ENCODE results near the gene MXRA7.
"Not testable (repeated sequence)": the region's sequence is repeated elsewhere in the genome, so short reads cannot be mapped to it uniquely, and the experiment has no call there.

Gene MXRA7

DNA sequence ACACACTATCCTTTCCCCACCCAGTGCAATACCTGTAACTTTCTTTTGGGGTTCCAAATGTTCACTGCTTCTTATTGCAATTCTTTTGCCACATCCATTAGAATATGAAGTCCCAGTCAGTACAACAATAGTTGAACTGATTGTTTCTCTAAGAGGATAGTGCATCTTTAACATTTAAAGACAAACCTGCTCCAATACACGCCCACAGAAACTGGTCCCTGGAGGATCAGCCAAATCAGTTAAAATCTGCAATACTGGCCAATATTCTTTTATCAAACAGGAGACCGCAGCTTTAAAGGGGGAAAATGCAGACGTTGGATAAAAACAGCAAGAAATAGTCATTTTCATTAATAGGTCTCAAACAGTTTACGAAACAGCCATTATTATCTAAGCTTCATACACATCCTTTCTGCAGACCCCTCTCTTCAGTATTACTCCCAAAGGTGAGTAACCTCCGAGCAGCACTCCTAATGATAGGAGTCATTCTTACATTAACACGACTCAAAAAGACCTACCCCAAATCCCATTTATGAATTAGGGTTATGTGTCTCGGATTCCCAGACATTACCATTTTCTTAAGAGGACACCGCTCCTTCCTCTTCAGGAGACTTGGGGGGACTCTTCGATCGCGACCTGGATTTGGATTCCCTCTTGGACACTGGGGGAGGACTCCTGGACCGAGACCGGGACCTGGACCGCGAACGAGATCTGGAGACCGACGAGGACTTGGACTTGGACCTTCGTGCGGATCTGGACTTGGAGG is 25.0 kb upstream of the MXRA7 start:
- no peak for DNase-seq

DNA sequence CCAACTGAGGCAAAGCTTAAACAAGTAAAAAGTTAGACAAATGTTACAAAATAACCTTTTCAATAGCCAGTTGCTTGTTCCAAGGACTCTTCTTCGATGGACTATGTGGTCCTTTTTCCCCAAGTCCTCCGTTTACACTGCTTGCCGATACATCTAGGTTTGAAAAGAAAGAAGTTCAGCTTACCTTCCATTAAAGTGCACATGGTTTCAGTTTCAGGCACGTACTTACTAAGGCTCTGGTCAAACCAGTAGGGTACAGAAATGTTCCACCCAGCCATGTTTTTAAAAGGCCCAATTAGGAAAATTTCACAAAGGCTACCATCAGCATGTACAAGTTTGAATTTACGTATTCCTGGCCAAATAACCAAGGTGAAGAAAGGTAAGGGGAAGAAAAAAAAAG is 24.2 kb upstream of the MXRA7 start:
- DNase-seq, result no peak

DNA sequence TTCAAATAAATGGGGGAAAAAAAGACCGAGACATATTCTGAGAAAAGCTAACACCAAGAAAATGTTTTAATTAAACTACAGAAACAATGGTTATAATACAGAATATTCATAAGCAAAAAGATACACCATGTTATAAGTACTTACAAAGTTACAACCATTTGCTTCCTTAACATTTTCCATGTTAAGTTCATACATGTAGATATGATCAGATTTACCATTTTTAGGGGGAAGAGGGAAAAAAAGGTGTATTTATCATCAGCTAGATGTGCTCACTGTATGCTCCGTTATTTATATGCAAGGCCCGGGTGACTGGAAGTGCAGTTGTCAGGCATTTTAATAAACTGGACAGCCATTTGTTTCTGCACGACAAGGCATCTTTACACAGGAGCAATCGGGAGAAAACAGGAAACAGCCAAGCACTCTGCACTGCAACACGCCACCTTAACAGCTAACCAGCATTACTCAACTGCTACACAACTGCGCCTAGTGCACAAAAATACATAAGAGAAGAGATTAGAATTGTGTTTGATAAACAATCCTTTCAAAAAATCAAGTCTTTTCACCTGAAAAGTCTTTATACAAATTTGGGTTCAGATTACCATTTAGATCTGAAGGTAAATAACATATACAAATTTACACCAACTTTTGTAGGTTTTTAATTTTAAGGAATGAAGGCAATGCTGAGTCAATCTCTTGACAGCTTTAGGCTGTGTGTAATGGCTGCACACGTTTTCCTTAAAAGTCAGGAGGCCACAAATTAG is 23.5 kb upstream of the MXRA7 start:
- no peak for DNase-seq

DNA sequence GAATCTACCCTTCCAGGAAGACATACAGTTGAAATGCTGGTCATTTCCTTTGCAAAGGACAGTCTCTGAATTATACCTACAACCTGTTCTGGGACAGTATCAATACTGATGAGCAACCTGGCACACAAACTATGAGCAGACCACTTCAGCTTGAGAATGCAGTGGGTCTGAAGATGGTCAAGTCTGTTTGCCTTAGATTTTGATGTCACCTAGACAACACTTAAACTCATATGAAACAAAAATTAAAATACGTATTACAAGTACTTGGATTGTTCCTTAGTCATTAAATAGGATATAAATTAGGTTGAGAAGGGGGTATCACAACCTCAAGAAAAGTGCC is 22.8 kb upstream of the MXRA7 start:
- no peak for DNase-seq

DNA sequence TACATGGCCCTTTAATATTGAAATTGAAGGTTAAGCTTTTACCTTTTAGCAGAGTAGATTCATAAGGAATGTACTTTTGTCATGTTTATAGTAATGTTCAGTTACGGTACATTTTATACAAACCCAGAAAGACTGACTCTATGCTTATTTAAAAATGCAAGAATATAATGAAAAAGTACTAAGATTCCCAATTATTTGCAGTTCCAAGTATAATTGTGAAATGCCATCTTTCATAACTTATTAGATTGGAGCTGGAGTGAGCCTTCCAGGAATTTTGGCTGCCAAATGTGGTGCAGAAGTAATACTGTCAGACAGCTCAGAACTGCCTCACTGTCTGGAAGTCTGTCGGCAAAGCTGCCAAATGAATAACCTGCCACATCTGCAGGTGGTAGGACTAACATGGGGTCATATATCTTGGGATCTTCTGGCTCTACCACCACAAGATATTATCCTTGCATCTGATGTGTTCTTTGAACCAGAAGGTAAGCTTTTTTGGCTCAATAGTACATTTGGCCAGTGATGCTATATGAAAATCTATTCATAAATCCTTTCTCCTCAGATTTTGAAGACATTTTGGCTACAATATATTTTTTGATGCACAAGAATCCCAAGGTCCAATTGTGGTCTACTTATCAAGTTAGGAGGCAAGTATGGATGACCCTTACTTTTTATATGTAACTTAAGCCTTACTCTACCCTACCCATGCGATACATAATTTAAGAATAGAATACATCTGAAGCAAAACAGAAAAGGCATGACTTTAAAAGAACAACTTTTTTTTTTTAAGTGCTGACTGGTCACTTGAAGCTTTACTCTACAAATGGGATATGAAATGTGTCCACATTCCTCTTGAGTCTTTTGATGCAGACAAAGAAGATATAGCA is 22.2 kb upstream of the MXRA7 start:
- no peak for DNase-seq

DNA sequence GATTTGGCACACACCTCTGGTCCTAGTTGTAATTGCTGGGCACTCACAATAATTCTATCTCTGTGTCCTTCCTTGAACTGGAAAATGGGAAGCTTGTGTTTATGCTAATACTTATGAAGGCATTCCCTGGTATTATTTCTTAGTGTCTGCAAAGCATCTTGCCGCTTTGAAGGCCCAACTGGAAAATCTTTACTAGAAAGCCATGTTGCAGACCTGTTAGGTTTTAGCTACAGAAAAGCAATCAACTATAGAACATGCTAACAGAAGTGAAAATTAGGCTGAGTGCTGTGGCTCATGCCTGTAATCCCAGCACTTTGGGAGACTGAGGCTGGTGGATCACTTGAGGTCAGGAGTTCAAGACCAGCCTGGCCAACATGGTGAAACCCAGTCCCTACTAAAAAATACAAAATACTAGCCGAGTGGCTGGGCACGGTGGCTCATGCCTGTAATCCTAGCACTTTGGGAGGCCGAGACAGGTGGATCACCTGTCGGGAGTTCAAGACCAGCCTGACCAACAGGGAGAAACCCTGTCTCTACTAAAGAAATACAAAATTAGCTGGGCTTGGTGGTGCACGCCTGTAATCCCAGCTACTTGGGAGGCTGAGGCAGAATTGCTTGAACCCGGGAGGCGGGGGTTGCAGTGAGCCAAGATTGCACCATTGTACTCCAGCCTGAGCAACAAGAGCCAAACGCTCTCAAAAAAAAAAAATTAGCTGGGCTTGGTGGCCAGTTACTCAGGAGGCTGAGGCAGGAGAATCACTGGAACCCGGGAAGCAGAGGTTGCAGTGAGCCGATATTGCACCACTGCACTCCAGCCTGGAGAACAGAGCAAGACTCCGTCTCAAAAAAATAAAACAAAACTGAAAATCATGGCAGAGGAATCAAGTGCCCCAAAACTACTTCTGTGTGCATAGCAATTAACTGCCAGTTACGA is 21.3 kb upstream of the MXRA7 start:
- not testable (repeated sequence) for DNase-seq

- DNase-seq, result no peak
Observed at GRCh38 chr17:76727745-76728456, 17.1 kb upstream of the MXRA7 start.

- peak; percentile 70 to 86 (median 72) for DNase-seq
Observed at GRCh38 chr17:76726776-76727718, 16.3 kb upstream of the MXRA7 start, which contains the start of gene METTL23. Gene METTL23 (plus strand): TSS chr17:76726839. CDS start chr17:76729711, 2,872 bp downstream.

- DNase-seq, result peak in 3 of 4 experiments; percentile 86 to 91 (median 88)
Observed at GRCh38 chr17:76726231-76726775, 15.5 kb upstream of the MXRA7 start, which contains the start of gene JMJD6. Gene JMJD6 (minus strand): TSS chr17:76726606. CDS start chr17:76726475, 131 bp downstream.

DNA sequence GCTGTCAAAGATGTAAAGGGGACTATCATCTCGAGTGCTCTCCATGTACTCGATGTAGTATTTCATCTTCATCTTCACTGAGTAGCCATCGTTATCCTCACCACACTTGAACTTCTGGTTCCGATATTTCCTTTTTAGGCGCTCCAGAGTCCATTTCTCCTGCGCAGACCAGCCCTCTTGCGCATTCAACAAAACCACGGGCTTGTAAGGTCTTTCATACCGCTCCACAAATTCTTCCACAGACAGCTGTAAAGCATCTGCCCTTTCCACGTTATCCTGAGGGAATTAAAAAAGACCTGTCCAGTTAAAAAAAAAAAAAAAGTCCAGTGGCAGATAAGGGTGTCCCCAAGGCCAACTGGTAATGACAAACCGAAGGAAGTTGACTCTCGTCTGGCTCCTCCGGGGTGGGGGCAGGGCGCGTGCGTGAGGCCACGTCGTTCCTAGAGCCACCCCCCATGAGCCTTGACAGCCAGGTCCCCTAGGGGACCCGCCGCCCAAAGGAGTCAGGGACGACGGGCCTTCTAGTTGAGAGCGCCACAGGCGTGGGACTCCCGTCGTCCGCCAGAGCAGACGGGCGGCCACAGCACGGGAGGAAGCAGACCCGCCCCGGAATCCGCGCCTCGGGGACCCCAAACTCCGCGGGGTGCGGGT is 14.9 kb upstream of the MXRA7 start:
- DNase-seq, result peak; percentile 47 to 60 (median 52)

GRCh38 chr17:76723812-76724211 is 13.0 kb upstream of the MXRA7 start:
- no peak for DNase-seq

- DNase-seq, result not testable (repeated sequence)
Observed at GRCh38 chr17:76722977-76723376, 12.2 kb upstream of the MXRA7 start.

- no peak for DNase-seq
Observed at GRCh38 chr17:76722279-76722678, 11.5 kb upstream of the MXRA7 start.

GRCh38 chr17:76721463-76721862 is 10.7 kb upstream of the MXRA7 start:
- DNase-seq, result no peak

GRCh38 chr17:76720941-76721340 is 10.2 kb upstream of the MXRA7 start:
- no peak for DNase-seq

- no peak for DNase-seq
Observed at GRCh38 chr17:76720211-76720610, 9.4 kb upstream of the MXRA7 start.

- DNase-seq, result no peak
Observed at GRCh38 chr17:76718516-76718915, 7.8 kb upstream of the MXRA7 start.

DNA sequence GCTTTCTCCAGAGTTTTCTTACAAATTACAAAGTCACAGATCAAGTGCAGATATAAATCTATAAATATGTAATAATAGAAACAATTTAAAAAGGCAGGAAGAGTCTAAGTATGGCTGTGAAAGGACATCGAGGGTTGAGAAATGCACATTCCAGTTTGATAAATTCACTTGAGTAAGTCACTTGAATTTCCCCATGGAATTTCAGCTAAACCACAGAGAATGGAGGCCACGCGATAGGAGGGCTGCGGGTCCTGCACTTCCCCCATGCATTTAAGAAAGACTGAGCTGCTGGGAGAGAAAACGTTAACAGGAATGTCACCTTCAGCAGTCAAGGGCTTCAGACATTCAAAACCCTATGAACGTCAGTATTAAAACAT is 6.1 kb upstream of the MXRA7 start:
- DNase-seq, result no peak

GRCh38 chr17:76716146-76716838 is 5.5 kb upstream of the MXRA7 start:
- no peak for DNase-seq
